Measurements from ENCODE around the gene STX18. TPM values are rescaled to one million over a fixed set of nuclear protein-coding genes. Genes with fewer than 3 reads are reported as not detected.

The STX18 gene
- total and polyA plus RNA-seq, 11 donors, result 10.1 to 26.1 (median 18.0) TPM

- Histone ChIP-seq H3K9me3 (no peaks in the 10 kb centered on the region), H3K27me3 (no peaks in the 10 kb centered on the region), H3K36me3 (peaks cover 0 to 55% (median 35%) of the 10 kb centered on the region in 9 donors), H3K4me1 (peaks cover 0 to 7% (median 0%) of the 10 kb centered on the region in 12 donors), H3K4me3 (no peak overlapping the region), H3K27ac (no peak overlapping the region)
- WGBS, 4 donors, result 95 to 97% (median 97%) methylated on average over 10 of the region's 10 CpGs
- intact Hi-C loops (cut with DNase I), result loop anchor here in 2 of 10 donors (5.0 to 10.0 kb wide), 2 partner anchors 174 to 177 kb away; no protein-coding TSS in a partner anchor
- peak in 1 of 5 donors; percentile 2 for DNase-seq
- TF ChIP-seq, protein P1, sequence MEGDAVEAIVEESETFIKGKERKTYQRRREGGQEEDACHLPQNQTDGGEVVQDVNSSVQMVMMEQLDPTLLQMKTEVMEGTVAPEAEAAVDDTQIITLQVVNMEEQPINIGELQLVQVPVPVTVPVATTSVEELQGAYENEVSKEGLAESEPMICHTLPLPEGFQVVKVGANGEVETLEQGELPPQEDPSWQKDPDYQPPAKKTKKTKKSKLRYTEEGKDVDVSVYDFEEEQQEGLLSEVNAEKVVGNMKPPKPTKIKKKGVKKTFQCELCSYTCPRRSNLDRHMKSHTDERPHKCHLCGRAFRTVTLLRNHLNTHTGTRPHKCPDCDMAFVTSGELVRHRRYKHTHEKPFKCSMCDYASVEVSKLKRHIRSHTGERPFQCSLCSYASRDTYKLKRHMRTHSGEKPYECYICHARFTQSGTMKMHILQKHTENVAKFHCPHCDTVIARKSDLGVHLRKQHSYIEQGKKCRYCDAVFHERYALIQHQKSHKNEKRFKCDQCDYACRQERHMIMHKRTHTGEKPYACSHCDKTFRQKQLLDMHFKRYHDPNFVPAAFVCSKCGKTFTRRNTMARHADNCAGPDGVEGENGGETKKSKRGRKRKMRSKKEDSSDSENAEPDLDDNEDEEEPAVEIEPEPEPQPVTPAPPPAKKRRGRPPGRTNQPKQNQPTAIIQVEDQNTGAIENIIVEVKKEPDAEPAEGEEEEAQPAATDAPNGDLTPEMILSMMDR (IDR thresholded peaks at IDR 0.05), result no peak
- no peak for TF ChIP-seq POLR2A (IDR thresholded peaks at IDR 0.05)
- no peak for ATAC-seq
Measured at GRCh38 chr4:4428966-4429875, 112.6 kb downstream of the STX18 start.

DNA sequence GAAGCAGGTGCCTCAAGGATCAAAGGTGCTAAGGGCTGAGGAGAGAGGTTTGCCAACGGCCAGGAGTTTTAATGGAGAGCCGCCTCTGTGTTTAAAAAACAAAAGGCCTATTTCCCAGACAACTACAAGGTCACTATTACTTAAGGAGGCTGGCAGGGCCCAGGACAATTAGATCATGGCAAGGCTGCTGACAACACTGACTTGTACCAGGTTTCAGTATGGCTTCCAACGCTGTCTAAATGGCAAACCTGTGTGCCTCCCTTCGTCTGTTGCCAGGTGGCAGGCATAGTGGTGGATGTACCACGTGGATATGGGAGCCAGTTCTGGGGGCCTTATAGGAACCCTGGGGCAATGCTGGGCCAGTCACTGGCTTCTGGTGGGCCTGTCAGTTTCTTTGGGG, 114.0 kb downstream of the STX18 start:
- Histone ChIP-seq H3K9me3 (no peaks in the 10 kb centered on the region), H3K27ac (no peak overlapping the region), H3K4me1 (no peaks in the 10 kb centered on the region), H3K36me3 (peaks cover 0 to 55% (median 39%) of the 10 kb centered on the region in 9 donors), H3K27me3 (no peaks in the 10 kb centered on the region), H3K4me3 (no peak overlapping the region)
- intact Hi-C loops (cut with DNase I), result loop anchor here in 2 of 10 donors (5.0 to 10.0 kb wide), 2 partner anchors 173 to 176 kb away; no protein-coding TSS in a partner anchor
- DNase-seq (peak in 1 of 5 donors; percentile 4), ATAC-seq (no peak)
- 91% methylated on average over 5 of the region's 5 CpGs for WGBS, 4 donors
- TF ChIP-seq, protein P1 (IDR thresholded peaks at IDR 0.05), result no peak

DNA sequence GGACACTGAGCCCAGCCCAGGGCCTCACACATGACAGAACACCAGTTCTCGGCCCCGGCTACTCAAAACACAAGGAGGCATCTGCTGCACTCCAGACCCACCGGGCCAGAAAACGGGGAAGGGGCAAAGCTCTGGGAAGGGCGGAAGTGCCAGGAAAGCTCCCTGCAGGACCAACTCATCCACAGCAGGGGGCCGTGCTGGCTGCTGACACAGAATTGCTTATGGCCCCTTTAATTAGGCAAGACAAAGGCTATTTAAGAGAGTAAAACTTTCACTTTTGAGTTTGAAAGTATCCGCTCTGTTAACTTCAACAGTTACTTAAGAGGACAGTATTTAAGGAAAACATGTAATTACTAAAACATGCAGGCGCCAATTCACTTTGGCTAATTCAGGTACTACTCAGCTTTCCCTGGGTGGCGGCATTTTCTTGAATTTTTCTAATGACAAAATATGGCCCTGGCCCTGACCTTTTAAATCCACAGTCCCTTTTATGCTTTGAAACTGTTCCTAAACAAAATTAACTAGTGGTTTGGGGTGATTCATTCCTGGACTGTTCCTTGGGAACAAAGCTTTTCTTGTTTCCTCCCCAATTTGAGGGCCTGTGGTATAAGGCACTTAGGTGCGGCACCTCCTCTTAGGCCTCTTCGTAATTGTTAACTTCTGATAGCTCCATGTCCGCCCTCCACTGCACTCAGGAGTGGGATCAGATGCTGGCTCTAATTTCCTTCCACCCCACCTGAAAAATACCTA, 114.6 kb downstream of the STX18 start:
- 90 to 94% (median 92%) methylated on average over 12 of the region's 12 CpGs for WGBS, 4 donors
- TF ChIP-seq POLR2A (IDR thresholded peaks at IDR 0.05), result no peak
- TF ChIP-seq, protein P1 (IDR thresholded peaks at IDR 0.05), result no peak
- Histone ChIP-seq H3K4me1 (no peaks in the 10 kb centered on the region), H3K4me3 (no peak overlapping the region), H3K27ac (no peak overlapping the region), H3K36me3 (peaks cover 0 to 55% (median 39%) of the 10 kb centered on the region in 9 donors), H3K9me3 (no peaks in the 10 kb centered on the region), H3K27me3 (no peaks in the 10 kb centered on the region)
- ATAC-seq, result no peak
- DNase-seq, result peak in 2 of 5 donors; percentile 5 to 6
- intact Hi-C loops (cut with DNase I), result loop anchor here in 2 of 10 donors (5.0 to 10.0 kb wide), 2 partner anchors 172 to 175 kb away; no protein-coding TSS in a partner anchor
